ENCODE data around the gene PLXDC2.

GRCh38 chr10:20117471-20117870, 301.2 kb downstream of the PLXDC2 start:
- TF ChIP-seq POLR2A (IDR thresholded peaks at IDR 0.05) (no peak), CTCF (IDR thresholded peaks at IDR 0.05) (no peak), EP300 (IDR thresholded peaks at IDR 0.05) (no peak), POLR2AphosphoS5 (IDR thresholded peaks at IDR 0.05) (no peak)
